Trophoblast cell (in vitro differentiated cells and primary cell): ENCODE results near the gene CAMK1D.

Experiments used
- DNase-seq, 2 donors: peaks; one replicate each; pipeline ENCODE4 v3.0.0-alpha.2; 2016
- H2AFZ ChIP-seq: 2 replicates; pipeline ENCODE4 v1.6.1; 2013; ENCODE audit warnings: low read length, moderate library complexity, mild to moderate bottlenecking; ENCODE audit not compliant: insufficient read depth, poor library complexity
- H2AK5ac ChIP-seq: 2 replicates; pipeline ENCODE4 v1.6.1; 2013; ENCODE audit warnings: mild to moderate bottlenecking, low read length
- H2BK120ac ChIP-seq: 2 replicates; pipeline ENCODE4 v1.6.1; 2013; ENCODE audit warnings: low read length, mild to moderate bottlenecking, moderate library complexity; ENCODE audit not compliant: insufficient read depth, poor library complexity
- H2BK12ac ChIP-seq: 2 replicates; pipeline ENCODE4 v1.6.1; 2013; ENCODE audit warnings: mild to moderate bottlenecking, low read length, moderate library complexity
- H2BK5ac ChIP-seq: 2 replicates; pipeline ENCODE4 v1.6.1; 2013; ENCODE audit warnings: low read length, low read depth, moderate library complexity, mild to moderate bottlenecking; ENCODE audit not compliant: poor library complexity
- H3K14ac ChIP-seq: 2 replicates; pipeline ENCODE4 v1.6.1; 2013; ENCODE audit warnings: mild to moderate bottlenecking, low read length
- H3K18ac ChIP-seq: 2 replicates; pipeline ENCODE4 v1.6.1; 2013; ENCODE audit warnings: mild to moderate bottlenecking, low read length
- H3K23ac ChIP-seq: 2 replicates; pipeline ENCODE4 v1.6.1; 2013; ENCODE audit warnings: low read length
- H3K27ac ChIP-seq: 2 replicates; pipeline ENCODE4 v1.5.1; 2013; ENCODE audit warnings: low read depth, mild to moderate bottlenecking, inconsistent platforms, low read length, moderate library complexity
- H3K27me3 ChIP-seq: 2 replicates; pipeline ENCODE4 v1.6.1; 2013; ENCODE audit warnings: inconsistent platforms, mild to moderate bottlenecking, low read length, moderate library complexity; ENCODE audit not compliant: insufficient read depth
- H3K36me3 ChIP-seq, 2 experiments: 1 replicate in 1 of 2; 2 replicates in 1 of 2; pipeline ENCODE4 v1.6.1; 2013; ENCODE audit warnings: low read length in 2 of 2, mild to moderate bottlenecking in 2 of 2, moderate library complexity in 1 of 2; ENCODE audit not compliant: insufficient read depth in 2 of 2, control insufficient read depth in 1 of 2
- H3K4ac ChIP-seq: 2 replicates; pipeline ENCODE4 v1.6.1; 2013; ENCODE audit warnings: low read depth, mild to moderate bottlenecking, low read length, moderate library complexity
- H3K4me1 ChIP-seq, 2 experiments: 1 replicate in 1 of 2; 2 replicates in 1 of 2; pipeline ENCODE4 v1.6.1; 2013; ENCODE audit warnings: low read length in 2 of 2, mild to moderate bottlenecking in 2 of 2, moderate library complexity in 1 of 2; ENCODE audit not compliant: insufficient read depth in 2 of 2, control insufficient read depth in 1 of 2
- H3K4me2 ChIP-seq: 2 replicates; pipeline ENCODE4 v1.6.1; 2013; ENCODE audit warnings: inconsistent platforms, mild to moderate bottlenecking, low read length, moderate library complexity
- H3K4me3 ChIP-seq: 2 replicates; pipeline ENCODE4 v1.5.1; 2013; ENCODE audit warnings: mild to moderate bottlenecking, low read depth, low read length, inconsistent platforms
- H3K79me1 ChIP-seq: one replicate; pipeline ENCODE4 v1.6.1; 2013; ENCODE audit warnings: low read length
- H3K79me2 ChIP-seq: 2 replicates; pipeline ENCODE4 v1.6.1; 2013; ENCODE audit warnings: low read length, mild to moderate bottlenecking; ENCODE audit not compliant: control insufficient read depth, insufficient read depth, poor library complexity
- H3K9ac ChIP-seq: 2 replicates; pipeline ENCODE4 v1.6.1; 2013; ENCODE audit warnings: mild to moderate bottlenecking, low read length
- H3K9me3 ChIP-seq: 2 replicates; pipeline ENCODE4 v1.6.1; 2013; ENCODE audit warnings: low read depth, mild to moderate bottlenecking, control low read depth, inconsistent platforms, low read length; ENCODE audit not compliant: insufficient read depth
- H4K12ac ChIP-seq: 2 replicates; pipeline ENCODE4 v1.6.1; 2013; ENCODE audit warnings: low read depth, mild to moderate bottlenecking, low read length, moderate library complexity
- H4K8ac ChIP-seq: 2 replicates; pipeline ENCODE4 v1.6.1; 2013; ENCODE audit warnings: low read depth, mild to moderate bottlenecking, low read length, moderate library complexity
- H4K91ac ChIP-seq: one replicate; pipeline ENCODE4 v1.6.1; 2013; ENCODE audit warnings: low read depth, mild to moderate bottlenecking, low read length, moderate library complexity
- WGBS: extraction: QIAGEN DNeasy Blood & Tissue Kit; methylation state at CpG from one replicate; pipeline ENCODE4 v1.1.7; 2013; ENCODE audit warnings: missing lambda C conversion rate; ENCODE audit not compliant: insufficient read length, insufficient coverage; ENCODE audit errors: extremely low coverage; 5-methylcytosine and 5-hydroxymethylcytosine counted together

The CAMK1D gene

DNA sequence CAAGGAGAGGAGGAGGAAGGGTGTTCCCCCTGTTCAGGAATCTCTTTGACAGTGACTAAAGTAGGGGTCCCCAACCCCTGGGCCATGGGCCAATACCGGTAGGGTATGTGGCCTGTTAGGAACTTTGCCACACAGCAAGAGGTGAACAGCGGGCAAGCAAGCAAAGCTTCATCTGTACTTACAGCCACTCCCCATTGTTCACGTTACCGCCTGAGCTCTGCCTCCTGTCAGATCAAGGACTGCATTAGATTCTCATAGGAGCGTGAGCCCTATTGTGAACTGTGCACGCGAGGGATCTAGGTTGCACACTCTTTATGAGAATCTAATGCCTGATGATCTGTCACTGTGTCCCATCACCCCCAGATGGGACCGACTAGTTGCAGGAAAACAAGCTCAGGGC, 201.6 kb downstream of the CAMK1D start:
- H3K4ac ChIP-seq = no peak overlapping the region
- no peak overlapping the region for H2BK120ac ChIP-seq
- H4K91ac ChIP-seq = no peak overlapping the region
- DNase-seq = no peak
- H3K23ac ChIP-seq = no peak overlapping the region
- no peak overlapping the region for H3K4me2 ChIP-seq
- H3K9ac ChIP-seq = no peak overlapping the region
- H2BK5ac ChIP-seq = no peak overlapping the region
- H2AFZ ChIP-seq = no peak overlapping the region
- H4K12ac ChIP-seq = no peak overlapping the region
- H3K79me2 ChIP-seq = no peaks in the 10 kb centered on the region
- no peaks in the 10 kb centered on the region for H3K27me3 ChIP-seq
- H3K4me1 ChIP-seq = no peaks in the 10 kb centered on the region
- no peak overlapping the region for H3K27ac ChIP-seq
- H3K14ac ChIP-seq = no peak overlapping the region
- no peaks in the 10 kb centered on the region for H3K9me3 ChIP-seq
- H3K18ac ChIP-seq = no peak overlapping the region
- H4K8ac ChIP-seq = no peak overlapping the region
- H3K79me1 ChIP-seq = no peaks in the 10 kb centered on the region
- H2AK5ac ChIP-seq = no peak overlapping the region
- WGBS = no CpG with 5 or more reads among the region's 8 CpGs
- no peak overlapping the region for H2BK12ac ChIP-seq
- H3K36me3 ChIP-seq = no peaks in the 10 kb centered on the region
- H3K4me3 ChIP-seq = no peak overlapping the region

DNA sequence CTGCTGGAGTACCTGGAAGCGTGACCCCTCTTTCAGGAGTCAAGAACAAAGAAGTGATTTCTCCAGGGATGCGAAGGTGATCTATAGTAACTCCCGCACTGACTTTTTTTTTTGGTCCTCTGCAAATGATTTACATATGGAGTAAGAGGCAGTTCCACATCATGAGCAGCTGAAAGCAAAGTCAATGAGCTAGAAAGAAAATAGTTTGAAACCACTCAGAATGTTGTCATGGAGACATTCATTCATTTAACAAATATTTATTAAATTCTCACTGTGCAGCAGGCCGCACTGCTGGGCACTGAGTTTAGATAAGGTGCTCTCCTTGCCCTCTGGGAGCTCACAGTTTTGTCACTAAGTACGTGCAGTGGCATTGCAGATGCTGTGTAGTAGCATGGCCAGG, 206.7 kb downstream of the CAMK1D start:
- Histone ChIP-seq H3K79me1 (no peaks in the 10 kb centered on the region), H3K9ac (no peak overlapping the region), H3K4me3 (peak overlapping the region; percentile 5), H3K18ac (no peak overlapping the region), H3K27ac (no peak overlapping the region), H2BK12ac (no peak overlapping the region), H3K36me3 (no peaks in the 10 kb centered on the region), H4K12ac (no peak overlapping the region), H3K9me3 (peaks cover under 1% of the 10 kb centered on the region), H3K4me2 (no peak overlapping the region), H3K27me3 (no peaks in the 10 kb centered on the region), H3K14ac (no peak overlapping the region), H4K91ac (no peak overlapping the region), H2AK5ac (no peak overlapping the region), H3K23ac (no peak overlapping the region), H3K4ac (no peak overlapping the region), H3K79me2 (no peaks in the 10 kb centered on the region), H2BK120ac (no peak overlapping the region), H4K8ac (no peak overlapping the region), H2AFZ (no peak overlapping the region), H3K4me1 (no peaks in the 10 kb centered on the region), H2BK5ac (no peak overlapping the region)
- no peak for DNase-seq
- no CpG with 5 or more reads among the region's 5 CpGs for WGBS

DNA sequence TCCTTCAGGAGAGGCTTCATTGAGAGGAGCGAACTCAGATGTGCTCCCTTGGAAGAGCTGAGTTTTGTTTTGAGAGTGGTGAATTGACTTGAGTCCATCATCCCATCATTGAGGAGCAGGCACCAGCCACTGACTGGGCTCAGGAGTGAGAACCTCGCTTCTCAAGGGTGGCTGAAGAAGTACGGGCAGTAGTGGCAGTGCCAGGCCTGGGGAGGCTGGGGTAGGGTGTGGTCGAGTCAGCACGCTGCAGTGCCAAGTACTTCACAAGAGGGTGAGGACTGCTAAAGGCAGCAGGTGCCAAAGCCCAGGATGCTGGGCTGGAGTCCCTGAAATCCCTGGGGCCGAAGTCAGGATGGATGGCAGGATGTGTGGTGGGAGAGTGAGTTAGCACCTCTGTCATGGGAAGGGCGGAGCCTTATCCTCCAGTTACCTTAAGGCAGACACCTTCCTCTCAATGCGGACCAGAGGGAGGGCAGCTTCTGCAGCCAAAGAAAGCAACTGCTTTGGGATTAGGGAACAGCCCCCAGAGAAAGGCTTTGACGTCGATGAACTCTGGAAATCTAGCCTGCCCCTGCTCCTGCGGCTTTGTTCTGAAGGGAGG, 210.3 kb downstream of the CAMK1D start:
- Histone ChIP-seq H3K9ac (no peak overlapping the region), H3K4ac (no peak overlapping the region), H3K4me3 (no peak overlapping the region), H4K12ac (no peak overlapping the region), H4K91ac (no peak overlapping the region), H2AFZ (no peak overlapping the region), H2BK120ac (no peak overlapping the region), H3K36me3 (no peaks in the 10 kb centered on the region), H3K9me3 (peaks cover 2% of the 10 kb centered on the region), H4K8ac (no peak overlapping the region), H3K4me2 (no peak overlapping the region), H2BK5ac (no peak overlapping the region), H3K23ac (no peak overlapping the region), H3K79me1 (no peaks in the 10 kb centered on the region), H2BK12ac (no peak overlapping the region), H3K4me1 (no peaks in the 10 kb centered on the region), H3K14ac (no peak overlapping the region), H3K18ac (no peak overlapping the region), H3K79me2 (no peaks in the 10 kb centered on the region), H3K27ac (no peak overlapping the region), H2AK5ac (no peak overlapping the region), H3K27me3 (no peaks in the 10 kb centered on the region)
- DNase-seq = no peak
- WGBS = no CpG with 5 or more reads among the region's 11 CpGs

GRCh38 chr10:12561307-12561706, 212.0 kb downstream of the CAMK1D start:
- Histone ChIP-seq H3K4me1 (no peaks in the 10 kb centered on the region), H2AFZ (no peak overlapping the region), H3K79me2 (no peaks in the 10 kb centered on the region), H3K4ac (no peak overlapping the region), H2BK12ac (no peak overlapping the region), H3K23ac (no peak overlapping the region), H4K91ac (no peak overlapping the region), H3K4me3 (no peak overlapping the region), H3K9ac (no peak overlapping the region), H3K18ac (no peak overlapping the region), H3K27ac (no peak overlapping the region), H2BK5ac (no peak overlapping the region), H3K79me1 (no peaks in the 10 kb centered on the region), H3K9me3 (peaks cover 2% of the 10 kb centered on the region), H3K36me3 (no peaks in the 10 kb centered on the region), H2BK120ac (no peak overlapping the region), H3K27me3 (no peaks in the 10 kb centered on the region), H3K4me2 (no peak overlapping the region), H4K8ac (no peak overlapping the region), H4K12ac (no peak overlapping the region), H3K14ac (no peak overlapping the region), H2AK5ac (no peak overlapping the region)
- no CpG with 5 or more reads among the region's 8 CpGs for WGBS
- no peak for DNase-seq
